Lower leg skin (tissue), 4 donors: Measurements from ENCODE around the gene HOGA1. TPM values are rescaled to one million over a fixed set of nuclear protein-coding genes. Genes with fewer than 3 reads are reported as not detected.

ENCODE experiments used
- DNase-seq, 2 donors: peaks; one replicate each; pipeline ENCODE4 v3.0.0-alpha.2; 2019; ENCODE audit warnings: low spot score in 2 of 2
- H3K4me3 ChIP-seq: fragments of 200-600 bp; sonication (generic); 2 replicates; pipeline ENCODE4 v1.5.1; 2017; ENCODE audit warnings: mild to moderate bottlenecking, low read depth; ENCODE audit not compliant: poor library complexity, severe bottlenecking
- CTCF ChIP-seq, 3 donors: fragments of 450-650 bp; IDR thresholded peaks; one replicate each; pipeline ENCODE4 v1.5.1; 2016; ENCODE audit warnings: antibody characterized with exemption in 3 of 3, mild to moderate bottlenecking in 3 of 3, moderate library complexity in 2 of 3
- POLR2A ChIP-seq, 2 donors: fragments of 450-650 bp; IDR thresholded peaks; one replicate each; pipeline ENCODE4 v1.6.1; 2016 to 2017; ENCODE audit warnings: antibody characterized with exemption in 2 of 2, mild to moderate bottlenecking in 1 of 2, moderate library complexity in 1 of 2
- WGBS, 2 donors: methylation state at CpG; one replicate each; pipeline ENCODE4 v1.1.5; 2018; 5-methylcytosine and 5-hydroxymethylcytosine counted together
- intact Hi-C: fragments of 100-400 bp; cut with DNase I; formaldehyde crosslinking; loops from one replicate; pipeline ENCODE4 v1.15.0; 2023; ENCODE audit warnings: low total_unique reads
- total RNA-seq, 4 donors: library from RNA; depleted of rRNA; stranded (reverse); fragments of >200 nt; gene quantifications; one replicate each; pipeline ENCODE4 v1.1.0, GENCODE V29; 2016

HOGA1 gene
- total RNA-seq, 4 donors from 2014 or later: 1.3 to 3.6 (median 2.1) TPM

DNA sequence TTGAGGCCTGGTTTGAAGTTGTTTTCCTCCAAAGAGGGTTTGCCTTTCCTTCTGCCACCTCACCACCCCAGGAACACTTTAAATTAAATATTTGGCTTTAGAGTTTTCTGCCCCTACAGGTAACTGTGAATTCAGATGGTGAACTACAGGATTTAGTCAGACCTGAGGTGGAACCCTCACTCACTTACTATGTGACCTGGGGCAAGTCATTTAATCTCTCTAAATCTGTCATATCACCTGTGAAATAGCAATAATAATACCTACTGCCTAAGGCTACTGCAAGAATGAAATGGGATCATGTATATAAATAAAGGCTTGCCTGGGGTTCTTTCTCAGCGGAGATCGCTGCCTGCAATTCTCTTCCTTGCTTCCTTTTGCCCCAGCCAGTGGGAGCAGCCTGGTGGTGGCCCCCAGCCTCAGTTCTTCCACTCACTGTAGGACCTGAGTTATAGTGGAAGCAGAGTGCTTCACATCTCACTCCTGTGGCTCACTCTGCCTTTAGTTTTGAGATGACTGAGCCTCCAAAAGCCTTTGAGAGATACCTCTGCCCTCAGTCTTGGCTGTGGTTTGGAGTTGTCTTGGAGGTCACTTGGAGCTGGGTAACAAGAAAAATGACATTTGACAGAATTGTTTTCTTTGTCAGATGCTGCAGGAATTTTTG lies 17.7 kb upstream of the HOGA1 start:
- intact Hi-C loops: no loop called here
- 61 to 68% methylated on average over 2 of the region's 2 CpGs for WGBS, 2 donors
- no peak for DNase-seq
- TF ChIP-seq CTCF (IDR thresholded peaks at IDR 0.05) (no peak), POLR2A (IDR thresholded peaks at IDR 0.05) (no peak)
- H3K4me3 ChIP-seq: no peak overlapping the region

- TF ChIP-seq POLR2A (IDR thresholded peaks at IDR 0.05) (no peak), CTCF (IDR thresholded peaks at IDR 0.05) (no peak)
- 93 to 95% methylated on average over 15 of the region's 15 CpGs for whole genome bisulfite sequencing, 2 donors
- no peak for DNase-seq
- H3K4me3 ChIP-seq: no peak overlapping the region
- intact Hi-C loops: no loop called here
These were observed 16.3 kb upstream of the HOGA1 start for GRCh38 chr10:97567891-97568290.

- TF ChIP-seq POLR2A (IDR thresholded peaks at IDR 0.05) (no peak), CTCF (IDR thresholded peaks at IDR 0.05) (no peak)
- intact Hi-C loops: no loop called here
- H3K4me3 ChIP-seq: no peak overlapping the region
- WGBS, 2 donors: 83 to 84% methylated on average over 11 to 30 of the region's 33 CpGs
- DNase-seq: no peak
These were observed 13.9 kb upstream of the HOGA1 start for GRCh38 chr10:97570146-97570788.

DNA sequence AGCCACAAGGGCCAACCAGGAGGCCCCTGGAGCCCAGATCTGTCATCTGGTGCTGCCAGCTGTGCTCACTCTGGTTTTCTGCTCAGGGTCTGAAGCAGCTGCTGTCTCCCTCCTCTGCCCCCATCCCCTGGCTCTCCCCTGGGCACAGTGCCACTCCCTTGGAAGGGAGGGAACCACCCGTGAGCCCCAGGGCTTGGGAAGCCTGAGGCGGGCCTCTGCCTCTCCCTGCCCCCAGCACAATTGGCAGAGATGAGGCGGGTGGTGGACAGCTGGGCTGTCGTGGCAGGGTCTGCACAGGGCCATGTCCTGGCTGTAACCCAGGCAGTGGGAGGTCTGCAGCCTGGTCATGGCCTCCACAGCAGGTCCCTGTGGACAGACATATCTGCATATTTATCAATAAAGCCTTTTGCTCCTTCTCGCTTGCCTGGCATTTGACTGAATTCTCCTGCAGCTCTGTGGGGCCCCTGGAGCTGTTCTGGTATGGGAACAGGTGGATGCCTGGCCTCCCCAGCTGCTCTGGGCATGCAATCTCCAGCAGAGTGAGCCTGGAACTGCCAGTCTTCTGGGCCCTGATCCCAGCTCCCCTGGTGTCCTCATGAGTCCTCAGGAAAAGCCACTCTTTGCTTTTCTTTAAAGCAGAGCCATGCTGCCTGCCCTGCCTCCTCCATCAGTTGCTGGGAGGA lies 13.3 kb upstream of the HOGA1 start:
- H3K4me3 ChIP-seq: no peak overlapping the region
- 47 to 55% methylated on average over 5 of the region's 5 CpGs for WGBS, 2 donors
- no peak for TF ChIP-seq POLR2A (IDR thresholded peaks at IDR 0.05)
- TF ChIP-seq CTCF (IDR thresholded peaks at IDR 0.05): no peak
- no peak for DNase-seq
- intact Hi-C loops: no loop called here

DNA sequence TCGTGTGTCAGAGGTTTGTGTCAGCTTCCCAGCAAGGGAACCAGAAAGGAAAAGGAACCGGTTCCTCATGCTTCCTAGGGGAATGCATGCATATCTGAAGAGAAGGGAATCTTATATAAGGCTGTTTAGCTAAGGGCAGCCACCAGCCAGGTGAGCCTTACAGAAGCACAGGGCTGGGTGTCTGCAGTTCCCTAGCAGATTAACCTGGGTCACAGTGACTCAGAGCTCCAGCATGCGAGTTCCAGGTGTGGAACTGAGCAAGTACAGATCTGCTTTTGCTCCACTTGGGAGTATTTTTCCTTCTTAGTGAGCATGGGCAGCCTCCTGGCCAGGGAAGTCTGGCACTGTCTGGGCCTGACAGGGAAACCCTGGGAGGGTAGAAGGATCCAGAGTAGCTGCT lies 12.6 kb upstream of the HOGA1 start:
- TF ChIP-seq POLR2A (IDR thresholded peaks at IDR 0.05) (no peak), CTCF (IDR thresholded peaks at IDR 0.05) (no peak)
- intact Hi-C loops: no loop called here
- H3K4me3 ChIP-seq: no peak overlapping the region
- 55 to 58% methylated on average over 3 of the region's 3 CpGs for WGBS, 2 donors
- no peak for DNase-seq
